ENCODE data around the gene PGM2. TPM values are rescaled to one million over a fixed set of nuclear protein-coding genes. Genes with fewer than 3 reads are reported as not detected.

PGM2 gene
- total and polyA plus RNA-seq, 2 donors (not counting 3 experiments of a cell fraction or from before 2014, with no cell fraction given): 17.9 to 53.9 TPM

DNA sequence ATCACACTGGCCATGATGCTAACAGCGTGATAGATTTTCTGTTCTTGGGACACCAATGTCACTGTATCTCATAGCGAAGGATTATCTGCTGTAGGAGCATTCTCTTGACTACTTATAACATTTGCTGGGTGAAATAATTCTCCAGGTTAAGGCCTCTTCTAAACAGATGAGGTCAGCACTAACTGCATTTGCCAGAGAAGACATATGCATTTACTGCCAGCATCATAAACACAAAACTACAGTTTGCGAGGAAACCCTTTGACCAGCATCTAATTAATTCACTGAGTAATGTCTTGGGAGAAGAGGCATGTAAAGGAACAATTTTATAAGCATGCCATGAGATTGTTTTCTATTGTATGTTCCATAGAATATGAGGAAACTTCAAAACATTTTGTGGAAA, 78.3 kb downstream of the PGM2 start:
- H3K9me3 ChIP-seq (replicated peaks; ENCODE audit: control insufficient read depth, insufficient read depth, low read length): no peaks in the 10 kb centered on the region
- BruUV-seq (replicated peaks): no TSS peak
- POLR2A ChIA-PET: no interaction called here
- no peak for TF ChIP-seq EZH2 (IDR thresholded peaks at IDR 0.05; ENCODE audit: borderline replicate concordance, low read depth, low read length, severe bottlenecking)
- no peak for TF ChIP-seq JUN (IDR thresholded peaks at IDR 0.05; ENCODE audit: borderline replicate concordance, insufficient read depth, insufficient read length, low read depth)
- no peak for TF ChIP-seq MYC (IDR thresholded peaks at IDR 0.05; ENCODE audit: low read depth, low read length)
- no peak for TF ChIP-seq GATA2 (IDR thresholded peaks at IDR 0.05; ENCODE audit: insufficient read depth, insufficient read length, low read depth, low read length)
- no peak for TF ChIP-seq POLR2AphosphoS5 (IDR thresholded peaks at IDR 0.05; ENCODE audit: insufficient read depth, low read depth, low read length)
- TF ChIP-seq, protein P1, sequence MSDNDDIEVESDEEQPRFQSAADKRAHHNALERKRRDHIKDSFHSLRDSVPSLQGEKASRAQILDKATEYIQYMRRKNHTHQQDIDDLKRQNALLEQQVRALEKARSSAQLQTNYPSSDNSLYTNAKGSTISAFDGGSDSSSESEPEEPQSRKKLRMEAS (IDR thresholded peaks at IDR 0.05; ENCODE audit: insufficient read depth, insufficient read length): no peak
- no peak for TF ChIP-seq FOS (IDR thresholded peaks at IDR 0.05; ENCODE audit: borderline replicate concordance, insufficient read depth, low read length)
- TF ChIP-seq, protein P2, sequence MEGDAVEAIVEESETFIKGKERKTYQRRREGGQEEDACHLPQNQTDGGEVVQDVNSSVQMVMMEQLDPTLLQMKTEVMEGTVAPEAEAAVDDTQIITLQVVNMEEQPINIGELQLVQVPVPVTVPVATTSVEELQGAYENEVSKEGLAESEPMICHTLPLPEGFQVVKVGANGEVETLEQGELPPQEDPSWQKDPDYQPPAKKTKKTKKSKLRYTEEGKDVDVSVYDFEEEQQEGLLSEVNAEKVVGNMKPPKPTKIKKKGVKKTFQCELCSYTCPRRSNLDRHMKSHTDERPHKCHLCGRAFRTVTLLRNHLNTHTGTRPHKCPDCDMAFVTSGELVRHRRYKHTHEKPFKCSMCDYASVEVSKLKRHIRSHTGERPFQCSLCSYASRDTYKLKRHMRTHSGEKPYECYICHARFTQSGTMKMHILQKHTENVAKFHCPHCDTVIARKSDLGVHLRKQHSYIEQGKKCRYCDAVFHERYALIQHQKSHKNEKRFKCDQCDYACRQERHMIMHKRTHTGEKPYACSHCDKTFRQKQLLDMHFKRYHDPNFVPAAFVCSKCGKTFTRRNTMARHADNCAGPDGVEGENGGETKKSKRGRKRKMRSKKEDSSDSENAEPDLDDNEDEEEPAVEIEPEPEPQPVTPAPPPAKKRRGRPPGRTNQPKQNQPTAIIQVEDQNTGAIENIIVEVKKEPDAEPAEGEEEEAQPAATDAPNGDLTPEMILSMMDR (IDR thresholded peaks at IDR 0.05; ENCODE audit: extremely low read depth in 1 of 2, insufficient read depth in 1 of 2, low read depth in 1 of 2, low read length in 2 of 2): no peak
- no peak for TF ChIP-seq POLR2A (IDR thresholded peaks at IDR 0.05; ENCODE audit: low read depth, low read length)
- H3K4me1 ChIP-seq (ENCODE audit: control insufficient read depth, extremely low read depth, insufficient read depth, low read length): peaks cover 4% of the 10 kb centered on the region
- no peak overlapping the region for H3K4me2 ChIP-seq (ENCODE audit: insufficient read depth, low read length)
- H3K79me2 ChIP-seq (ENCODE audit: control insufficient read depth, insufficient read depth, low read length): no peaks in the 10 kb centered on the region
- peaks cover 3 to 5% of the 10 kb centered on the region in 2 experiments for H3K27me3 ChIP-seq (ENCODE audit: control insufficient read depth in 2 of 2, insufficient read depth in 2 of 2, low read length in 2 of 2)
- intact Hi-C loops (cut with micrococcal nuclease) (no loop called here), dilution Hi-C loops (cut with MboI; ENCODE audit: extremely low pct_ligation_motif_present, low sequenced_read_pairs) (no loop called here)
- CTCF ChIA-PET: no interaction called here
- H3K9ac ChIP-seq (replicated peaks; ENCODE audit: extremely low read depth, insufficient read depth, low read length): no peak overlapping the region
- H3K27ac ChIP-seq (ENCODE audit: insufficient read depth, low read depth, low read length): no peak overlapping the region
- no peak overlapping the region for H2AFZ ChIP-seq (ENCODE audit: low read depth, low read length)
- no peaks in the 10 kb centered on the region for H3K36me3 ChIP-seq (ENCODE audit: control insufficient read depth in 2 of 2, extremely low read depth in 1 of 2, insufficient read depth in 2 of 2, low read length in 2 of 2)
- H3K4me3 ChIP-seq (replicated peaks in 1 of 3; ENCODE audit: insufficient read depth in 1 of 3, low read depth in 1 of 3, low read length in 3 of 3): no peak overlapping the region
- FAIRE-seq (no peak), DNase-seq (ENCODE audit: low read depth, low spot score) (no peak)
- H4K20me1 ChIP-seq (replicated peaks; ENCODE audit: control insufficient read depth, extremely low read depth, insufficient read depth, low read length): no peaks in the 10 kb centered on the region
- H3K9me1 ChIP-seq (replicated peaks; ENCODE audit: control insufficient read depth, extremely low read depth, insufficient read depth, low read length): no peaks in the 10 kb centered on the region
